NCI-H1694 (cell line): Measurements from ENCODE around the gene GRK1.

Experiments used
- DNase-seq: peaks from one replicate; lab custom pipeline; 2025; lab: John Stamatoyannopoulos, UW

Gene GRK1

DNA sequence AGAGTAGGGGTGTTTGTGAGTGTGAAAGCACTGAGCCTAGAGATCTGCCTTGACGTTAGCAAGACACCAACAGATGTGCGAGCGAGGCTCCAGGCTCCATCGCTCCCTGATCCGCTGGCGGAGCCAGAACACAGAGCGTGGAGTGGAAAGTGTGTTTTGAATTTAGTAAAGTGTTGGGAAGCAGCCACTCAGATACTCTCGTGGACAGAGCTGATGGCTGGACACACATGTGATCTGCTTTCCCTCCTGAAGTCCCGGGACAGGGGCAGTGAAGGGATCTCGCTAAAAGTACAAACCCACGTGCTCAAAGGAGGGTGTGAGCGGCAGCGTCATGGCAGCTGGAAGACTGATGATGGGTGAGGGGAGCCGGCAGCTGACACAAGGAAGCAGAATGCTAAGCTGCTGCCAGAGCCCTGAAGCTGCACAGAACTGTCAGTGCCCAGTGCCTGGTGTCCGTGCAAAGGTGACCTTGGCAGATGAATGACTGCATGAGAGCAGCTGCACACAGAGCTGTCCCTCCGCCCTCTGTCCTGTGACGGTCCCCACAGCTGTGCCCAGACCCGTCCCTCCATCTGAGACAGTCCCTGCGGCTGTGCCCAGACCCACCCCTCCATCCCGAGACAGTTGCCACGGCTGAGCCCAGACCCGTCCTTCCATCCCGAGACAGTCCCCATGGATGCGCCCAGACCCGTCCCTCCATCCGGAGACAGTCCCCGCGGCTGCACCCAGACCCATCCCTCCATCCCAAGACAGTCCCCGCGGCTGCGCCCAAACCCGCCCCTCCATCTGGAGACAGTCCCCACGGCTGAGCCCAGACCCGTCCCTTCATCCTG, 62.4 kb downstream of the GRK1 start:
- peak; percentile 16 for DNase-seq

DNA sequence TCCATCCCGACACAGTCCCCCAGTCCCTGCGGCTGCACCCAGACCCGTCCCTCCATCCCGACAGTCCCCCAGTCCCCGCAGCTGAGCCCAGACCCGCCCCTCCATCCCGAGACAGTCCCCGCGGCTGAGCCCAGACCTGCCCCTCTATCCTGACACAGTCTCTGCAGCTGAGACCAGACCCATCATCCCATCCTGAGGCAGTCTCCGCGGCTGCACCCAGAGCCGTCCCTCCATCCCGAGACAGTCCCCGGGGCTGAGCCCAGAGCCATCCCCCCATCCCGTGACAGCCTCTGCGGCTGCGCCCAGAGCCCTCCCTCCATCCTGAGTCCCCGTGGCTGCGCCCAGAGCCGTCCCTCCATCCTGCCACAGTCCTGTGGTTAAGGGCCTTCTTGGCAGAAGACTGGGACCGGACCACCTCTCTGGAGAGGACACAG, 63.3 kb downstream of the GRK1 start:
- DNase-seq = no peak

DNA sequence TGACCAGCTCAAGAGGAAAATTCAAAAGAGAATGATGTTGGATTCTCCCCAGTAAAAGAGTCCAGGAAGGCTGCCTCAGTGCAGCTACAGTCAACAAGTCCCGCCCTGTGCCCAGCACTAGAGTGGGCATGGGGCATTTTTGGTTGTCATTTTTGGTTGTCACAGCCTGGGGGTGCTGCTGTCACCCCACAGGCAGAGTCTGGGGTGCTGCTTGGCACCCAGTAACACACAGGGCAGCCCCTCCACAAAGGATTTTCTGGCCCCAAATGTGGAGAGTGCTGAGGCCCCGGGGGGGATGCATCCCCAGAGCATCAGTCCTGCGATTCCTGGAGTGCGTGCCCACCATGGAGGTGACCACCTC, 63.8 kb downstream of the GRK1 start:
- DNase-seq = no peak

DNA sequence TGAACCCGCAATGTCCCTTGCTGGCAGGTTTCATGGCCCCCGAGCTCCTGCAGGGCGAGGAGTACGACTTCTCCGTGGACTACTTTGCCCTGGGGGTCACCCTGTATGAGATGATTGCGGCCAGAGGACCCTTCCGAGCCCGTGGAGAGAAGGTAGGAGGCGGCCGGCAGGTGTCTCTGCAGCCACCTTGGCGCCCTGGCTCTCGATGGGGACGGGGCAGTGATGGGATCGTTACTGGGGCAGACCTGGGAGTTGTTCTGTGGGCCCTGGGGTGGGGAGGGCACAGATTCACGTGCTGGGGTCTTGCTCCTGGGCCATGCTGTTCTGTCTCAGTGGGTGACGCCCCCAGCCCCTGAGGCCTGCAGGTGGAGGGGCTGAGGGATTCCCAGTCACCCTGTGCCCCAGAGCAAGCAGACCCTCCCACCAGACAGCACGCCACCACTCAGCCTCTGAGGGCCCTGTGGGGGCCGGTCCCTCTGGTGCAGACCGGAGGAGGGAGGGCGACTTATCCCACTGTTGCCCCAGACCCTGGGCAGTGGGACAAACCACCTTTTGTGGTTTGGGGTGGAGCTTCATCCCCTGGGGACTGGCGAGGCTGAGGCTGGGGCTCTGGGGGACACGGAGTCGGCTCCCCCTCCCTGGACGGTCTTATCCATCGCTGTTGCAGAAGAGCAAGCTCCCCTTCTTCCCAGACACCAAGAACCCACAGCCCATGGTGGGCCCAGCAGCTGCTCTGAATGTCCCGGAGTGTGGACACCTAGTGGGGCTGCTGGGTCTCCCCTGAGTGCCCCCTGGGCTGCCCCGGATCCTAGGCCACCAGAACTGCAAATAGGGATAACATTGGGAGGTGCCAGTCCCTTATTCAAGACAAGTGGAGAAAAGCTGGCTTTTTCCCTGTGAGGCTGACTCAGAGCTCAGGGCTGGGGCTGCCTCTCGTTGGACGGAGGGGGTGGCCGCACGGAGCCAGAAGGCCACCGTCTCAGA, 64.5 kb downstream of the GRK1 start:
- no peak for DNase-seq

DNA sequence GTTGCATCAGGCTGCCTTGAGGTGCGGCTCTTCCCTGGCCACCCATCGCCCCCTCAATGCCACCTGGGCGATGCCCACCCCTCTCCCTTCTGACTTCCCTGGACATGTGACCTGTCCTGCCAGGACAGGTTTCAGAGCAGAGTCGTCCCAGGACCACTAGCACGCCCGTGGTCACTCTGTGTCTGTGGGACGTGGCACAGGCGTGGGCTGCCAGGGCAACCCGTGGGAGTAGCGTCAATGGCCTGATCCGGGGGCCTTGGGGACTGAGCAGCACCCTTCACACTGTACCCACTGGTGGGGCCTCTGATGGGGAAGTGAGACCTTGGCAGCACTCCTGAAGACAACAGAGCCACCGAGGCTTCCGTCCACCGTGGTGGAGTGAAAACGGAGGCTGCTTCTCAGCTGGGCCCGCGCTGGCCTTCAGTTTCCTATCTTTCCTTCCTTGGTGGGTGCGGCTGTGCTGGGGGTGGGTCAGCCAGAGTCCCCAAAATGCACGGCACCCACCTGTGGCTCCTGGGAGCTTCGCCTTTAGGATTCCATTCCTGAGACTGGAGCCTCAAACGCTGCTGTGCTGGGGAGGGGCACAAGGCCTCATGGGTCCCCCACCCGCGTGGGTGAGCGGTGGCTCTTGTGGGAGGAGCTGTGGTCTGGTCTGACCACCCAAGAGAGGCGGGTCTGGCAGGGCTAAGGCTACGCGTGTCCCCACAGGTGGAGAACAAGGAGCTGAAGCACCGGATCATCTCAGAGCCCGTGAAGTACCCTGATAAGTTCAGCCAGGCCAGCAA, 65.3 kb downstream of the GRK1 start:
- no peak for DNase-seq

DNA sequence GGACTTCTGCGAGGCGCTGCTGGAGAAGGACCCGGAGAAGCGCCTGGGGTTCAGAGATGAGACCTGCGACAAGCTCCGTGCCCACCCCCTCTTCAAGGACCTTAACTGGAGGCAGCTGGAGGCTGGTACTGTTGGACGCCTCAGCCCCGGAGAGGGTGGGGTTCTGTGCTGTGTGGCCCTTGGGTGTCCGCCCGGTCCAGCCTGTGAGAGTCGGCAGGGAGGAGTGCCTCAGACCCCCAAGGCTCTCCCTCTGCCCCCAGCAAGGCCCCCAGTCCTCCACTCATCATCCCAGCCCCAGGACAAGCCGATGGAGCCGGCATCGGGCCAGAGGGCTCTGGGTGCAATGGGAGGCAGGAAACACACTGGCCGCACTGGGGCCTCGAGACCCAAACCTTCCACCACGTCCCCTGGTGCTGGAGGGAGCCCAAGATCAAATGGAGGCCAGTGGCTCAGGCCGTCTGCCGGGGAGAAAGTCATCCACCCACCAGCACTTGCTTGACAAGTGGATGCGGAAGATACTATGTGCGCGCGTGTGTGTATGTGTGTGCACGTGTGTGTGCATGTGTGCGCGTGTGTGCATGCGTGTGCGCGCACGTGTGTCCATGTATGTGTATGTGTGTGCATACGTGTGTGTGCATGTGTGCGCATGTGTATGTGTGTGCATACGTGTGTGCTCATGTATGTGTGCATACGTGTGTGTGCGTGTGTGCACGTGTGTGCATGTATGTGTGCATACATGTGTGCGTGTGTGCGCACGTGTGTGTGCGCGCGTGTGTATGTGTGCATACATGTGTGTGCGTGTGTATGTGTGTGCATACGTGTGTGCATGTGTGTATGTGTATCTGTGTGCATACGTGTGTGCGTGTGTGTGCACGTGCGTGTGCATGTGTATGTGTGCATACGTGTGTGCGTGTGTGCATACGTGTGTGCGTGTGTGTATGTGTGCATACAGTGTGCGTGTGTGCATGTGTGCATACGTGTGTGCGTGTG, 66.2 kb downstream of the GRK1 start:
- no peak for DNase-seq

DNA sequence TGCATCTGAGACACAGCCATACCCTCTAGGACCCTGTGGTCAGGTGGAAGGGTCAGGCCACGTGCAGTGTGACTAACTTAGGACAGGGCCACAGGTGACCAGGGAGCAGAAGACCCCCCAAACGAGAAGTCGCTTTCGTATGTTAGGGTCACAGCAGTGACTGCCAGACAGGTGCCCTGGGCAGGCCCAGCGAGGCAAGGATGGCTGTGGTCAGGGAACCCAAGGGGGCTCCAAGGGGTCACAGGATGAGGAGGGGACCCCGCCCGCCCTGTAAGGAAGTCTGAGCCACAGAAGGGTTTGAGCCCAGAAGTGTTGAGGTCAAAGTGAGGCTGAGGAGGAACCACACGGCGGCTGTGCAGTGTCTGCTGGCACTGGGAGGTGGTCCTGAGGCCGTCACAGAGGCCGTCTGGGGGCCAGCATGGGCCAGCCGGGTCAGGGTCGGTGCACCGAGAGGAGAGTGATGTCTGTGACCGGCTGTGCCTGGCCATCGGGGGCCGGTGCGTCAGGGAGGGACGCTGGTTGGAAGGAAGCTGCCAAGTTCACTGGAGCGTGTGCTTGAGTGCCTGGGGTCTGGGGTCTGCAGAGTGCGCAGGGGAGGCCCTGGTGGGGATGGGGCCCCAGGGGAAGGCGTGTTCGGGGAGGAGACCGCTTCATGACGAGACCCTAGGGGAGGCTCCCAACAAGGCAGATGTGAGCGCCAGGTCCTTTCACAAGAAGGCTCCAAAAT, 67.2 kb downstream of the GRK1 start:
- DNase-seq = no peak

DNA sequence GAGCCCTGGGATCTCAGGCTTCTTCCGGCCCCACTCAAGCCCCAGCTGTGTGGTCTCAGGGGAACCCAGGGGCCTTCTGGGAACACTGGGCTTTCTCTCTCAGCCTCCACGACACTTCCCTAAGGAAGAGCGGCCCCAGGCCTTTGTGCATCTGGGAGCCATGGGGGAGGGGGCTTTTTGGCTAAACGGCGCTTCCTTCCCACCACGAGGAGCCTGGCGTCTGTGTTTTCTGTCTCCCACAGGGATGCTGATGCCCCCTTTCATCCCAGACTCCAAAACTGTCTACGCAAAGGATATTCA, 67.8 kb downstream of the GRK1 start:
- no peak for DNase-seq

DNA sequence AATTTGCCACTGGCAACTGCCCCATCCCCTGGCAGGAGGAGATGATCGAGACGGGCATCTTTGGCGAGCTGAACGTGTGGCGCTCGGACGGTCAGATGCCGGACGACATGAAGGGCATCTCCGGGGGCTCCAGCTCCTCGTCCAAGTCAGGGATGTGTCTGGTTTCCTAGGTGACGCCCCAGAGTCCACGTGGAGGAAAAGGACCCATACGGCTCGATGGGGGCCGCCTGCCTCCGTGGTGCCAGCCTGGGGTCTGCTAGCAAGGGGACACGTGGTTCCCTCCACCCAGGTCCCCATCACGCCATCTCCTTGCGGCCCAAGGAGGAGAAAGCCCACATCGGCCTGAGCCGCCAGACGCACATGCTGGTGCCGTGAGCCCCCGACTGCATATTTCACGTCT, 68.2 kb downstream of the GRK1 start:
- DNase-seq = no peak

DNA sequence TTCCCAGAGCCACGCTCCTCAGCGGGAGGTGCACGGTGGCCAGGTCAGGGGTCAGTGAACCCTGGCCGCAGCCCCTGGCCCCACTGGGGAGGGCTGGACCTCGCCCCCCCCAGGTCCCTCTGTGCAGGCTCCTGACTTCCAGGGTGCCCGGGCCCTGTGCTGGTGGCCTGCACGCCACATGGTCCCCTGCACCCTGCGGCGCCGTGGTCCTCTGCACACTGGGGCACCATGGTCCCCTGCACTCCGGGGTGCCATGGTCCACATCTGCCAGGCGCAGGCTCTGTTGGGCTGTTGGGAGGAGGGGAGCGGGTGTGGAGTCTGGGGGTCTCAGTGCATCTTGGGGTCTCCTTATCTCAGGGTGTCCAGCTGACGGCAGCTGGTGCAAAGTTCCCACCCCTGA, 68.7 kb downstream of the GRK1 start:
- DNase-seq = no peak

DNA sequence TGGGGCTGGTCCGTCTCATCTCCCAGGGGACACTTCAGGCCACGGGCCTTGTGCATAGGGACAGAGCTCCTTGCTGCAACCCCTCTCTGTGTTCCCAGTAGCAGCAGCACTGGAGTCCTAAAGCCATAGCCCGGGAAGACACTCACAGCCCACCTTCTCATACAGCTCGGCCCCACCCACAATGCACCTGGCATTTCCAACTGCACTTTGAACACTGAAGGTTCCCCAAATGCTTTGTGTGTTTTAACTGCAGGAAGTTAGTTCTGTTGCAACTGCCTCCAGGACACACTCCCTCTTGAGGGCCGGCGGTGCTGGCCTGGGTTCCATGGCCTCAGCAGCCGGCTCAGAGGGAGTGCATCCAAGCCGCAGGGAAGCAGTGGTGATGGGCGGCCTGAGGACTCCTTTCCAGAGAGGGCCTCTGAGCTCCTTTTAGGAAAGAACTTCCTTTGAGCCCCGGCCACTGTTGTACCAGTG, 69.3 kb downstream of the GRK1 start:
- no peak for DNase-seq

DNA sequence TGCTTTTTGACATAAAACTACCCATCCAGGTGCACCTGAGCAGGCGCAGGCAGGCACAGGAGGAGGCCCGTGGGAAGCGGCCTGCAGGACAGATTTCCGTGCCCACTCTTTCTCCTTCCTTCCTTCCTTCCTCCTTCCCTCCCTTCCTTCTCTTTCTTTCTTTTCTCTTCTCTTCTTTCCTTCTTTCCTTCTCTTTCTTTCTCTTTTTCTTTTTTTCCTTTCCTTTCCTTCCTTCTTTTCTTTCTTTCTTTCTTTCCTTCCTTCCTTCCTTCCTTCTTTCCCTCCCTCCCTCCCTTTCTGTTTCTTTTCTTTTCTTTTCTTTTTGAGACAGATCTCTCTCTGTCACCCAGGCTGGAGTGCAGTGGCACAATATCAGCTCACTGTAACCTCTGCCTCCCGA, 70.8 kb downstream of the GRK1 start:
- DNase-seq = no peak

DNA sequence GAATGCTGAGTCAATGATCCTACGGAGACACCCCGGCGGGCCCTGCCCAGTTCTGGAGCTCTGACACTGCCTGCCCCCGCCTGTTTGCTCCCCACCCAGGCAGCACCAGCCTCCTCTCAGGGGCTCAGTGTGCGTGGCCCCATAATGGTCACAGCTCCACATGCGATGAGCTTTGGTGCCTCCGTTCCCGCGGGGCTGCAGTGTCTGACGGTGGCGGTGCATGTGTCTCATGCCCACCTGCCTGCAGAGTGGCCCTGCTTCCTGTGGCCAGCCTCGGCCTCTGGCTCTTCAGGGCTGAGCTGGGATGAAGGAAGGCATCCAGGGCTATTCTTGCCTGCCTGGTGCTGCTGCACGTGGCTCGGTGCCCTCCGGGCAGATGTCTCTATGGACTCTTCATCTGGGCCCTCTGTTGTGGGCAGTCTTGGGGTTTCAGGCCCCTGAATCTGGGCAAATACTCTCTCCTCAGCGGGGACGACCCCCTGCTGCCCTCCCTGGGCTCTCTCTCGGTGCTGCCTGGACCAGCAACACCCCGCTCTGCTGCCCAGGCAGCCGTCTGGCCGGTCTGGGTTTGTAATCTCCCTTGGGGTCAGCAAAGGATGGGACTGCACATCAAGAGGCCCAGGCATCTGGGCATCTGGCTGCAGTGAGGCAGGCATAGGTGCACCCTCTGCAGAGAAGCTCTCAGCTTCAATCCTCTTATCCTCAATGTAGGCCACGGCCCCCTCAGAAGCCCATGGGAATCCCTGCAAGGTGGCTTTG, 72.7 kb downstream of the GRK1 start:
- DNase-seq = no peak

DNA sequence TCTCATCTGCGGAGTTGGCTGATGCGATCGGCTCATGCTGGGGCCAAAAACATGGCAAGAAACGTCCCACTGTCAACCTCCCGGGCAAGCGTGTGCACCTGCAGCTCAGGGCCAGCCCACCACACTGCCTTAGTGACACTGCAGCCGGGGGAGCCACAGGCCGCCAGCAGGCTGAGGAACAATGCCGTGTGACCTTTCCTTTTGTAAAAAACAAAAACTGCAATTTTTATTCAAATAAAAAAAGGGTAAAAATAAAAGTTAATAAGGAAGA, 73.2 kb downstream of the GRK1 start:
- DNase-seq = no peak

DNA sequence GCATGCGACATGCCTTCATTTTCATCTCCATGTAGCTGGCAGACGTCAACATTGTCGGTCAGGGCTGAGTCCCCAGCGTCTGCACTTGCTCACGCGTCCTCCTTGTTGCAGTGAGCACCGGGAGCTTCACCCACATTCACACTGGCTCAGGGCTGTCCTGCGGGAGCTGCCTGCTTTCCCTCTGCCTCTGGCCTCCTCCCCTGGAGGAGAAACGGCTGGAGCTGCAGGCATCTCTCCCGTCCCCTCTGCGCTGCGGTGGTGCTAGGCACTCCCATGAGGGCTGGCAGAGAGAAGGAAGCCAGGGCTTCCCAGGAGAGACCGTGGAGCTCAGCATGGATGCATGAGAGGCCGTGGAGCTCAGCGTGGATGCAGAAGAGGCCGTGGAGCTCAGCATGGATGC, 73.6 kb downstream of the GRK1 start:
- DNase-seq = no peak

DNA sequence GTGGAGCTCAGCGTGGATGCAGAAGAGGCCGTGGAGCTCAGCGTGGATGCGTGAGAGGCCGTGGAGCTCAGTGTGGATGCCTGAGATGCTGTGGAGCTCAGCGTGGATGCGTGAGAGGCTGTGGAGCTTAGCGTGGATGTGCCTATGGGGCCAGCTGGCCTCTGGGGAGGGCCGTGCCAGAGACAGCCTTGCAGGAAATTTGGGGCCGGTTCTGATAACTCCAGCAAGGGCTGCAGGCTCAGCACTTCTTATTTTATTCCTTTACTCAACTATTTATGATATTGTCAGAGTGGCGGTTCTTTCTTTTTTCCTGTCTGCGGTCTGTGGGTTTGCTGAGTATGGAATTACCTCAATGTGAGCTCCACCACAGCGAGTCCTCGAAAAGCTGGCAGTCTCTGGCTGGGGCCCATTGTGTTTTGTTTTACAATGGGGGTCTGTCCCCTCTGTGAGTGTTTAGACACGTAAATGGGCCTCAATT, 74.2 kb downstream of the GRK1 start:
- DNase-seq = no peak

DNA sequence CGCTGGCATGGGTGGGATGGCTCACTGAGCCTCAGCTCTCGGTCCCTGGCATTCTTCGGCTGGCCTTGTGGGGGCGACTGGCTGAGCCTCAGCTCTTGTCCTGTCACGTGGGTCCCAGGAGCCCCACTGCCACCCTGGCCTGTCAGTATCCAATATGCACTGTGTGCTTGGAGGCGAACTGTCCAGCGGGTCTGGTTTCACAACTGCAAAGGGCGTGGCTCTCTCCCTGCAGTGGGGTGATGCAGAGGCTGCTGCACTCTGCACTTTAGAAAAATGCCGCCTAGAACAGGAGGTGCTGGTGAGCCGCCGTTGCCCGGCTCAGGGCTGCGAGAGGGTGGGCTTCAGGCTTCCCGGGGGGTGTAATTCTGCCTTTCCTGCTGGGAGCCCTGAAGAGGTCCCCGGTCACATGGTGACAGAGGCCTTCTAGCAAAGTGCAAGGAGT, 75.0 kb downstream of the GRK1 start:
- peak; percentile 11 for DNase-seq

DNA sequence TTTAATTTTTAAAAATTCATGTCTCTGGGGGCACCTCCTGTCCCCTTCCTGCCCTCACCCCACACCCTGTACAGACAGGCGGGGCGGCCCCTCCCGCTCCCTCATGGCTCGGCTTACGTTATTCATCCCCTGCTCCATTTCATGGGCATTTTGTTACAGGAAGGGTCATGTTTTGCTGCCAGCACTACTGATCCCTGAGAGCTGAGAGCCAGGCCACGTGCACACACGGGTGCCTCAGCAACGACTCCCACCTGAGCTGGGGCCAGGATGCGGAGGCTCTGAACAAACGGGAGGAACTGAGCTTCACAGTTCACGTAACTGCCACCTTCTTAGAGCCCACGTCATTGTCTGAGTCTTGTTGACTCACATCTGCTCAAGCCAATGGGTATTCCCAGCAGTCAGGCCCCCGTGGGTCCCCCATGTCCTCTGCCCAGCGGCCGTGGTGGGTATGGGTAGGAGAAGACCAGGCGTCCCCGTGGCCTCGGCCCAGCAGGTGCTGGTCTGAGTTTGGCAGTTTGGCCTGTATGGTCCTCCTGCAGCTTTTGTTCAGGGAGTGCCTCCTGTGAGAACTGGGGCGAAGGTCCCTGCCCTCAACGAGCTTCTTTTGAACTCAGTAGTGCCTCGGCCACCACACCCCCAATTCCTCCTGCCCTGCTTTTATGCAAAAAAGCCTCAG, 75.6 kb downstream of the GRK1 start:
- DNase-seq = no peak
